Fibroblast of lung (primary cell): Measurements from ENCODE around the gene FHIT. TPM values are rescaled to one million over a fixed set of nuclear protein-coding genes. Genes with fewer than 3 reads are reported as not detected.

Source experiments
- DNase-seq, 2 donors: peaks; one replicate each; pipeline versions ENCODE4 v3.0.0 to v3.0.0-alpha.2; 2010; ENCODE audit warnings: low read depth in 2 of 2
- H2AFZ ChIP-seq: 2 replicates; pipeline ENCODE4 v1.5.1; 2012; ENCODE audit warnings: low read length, control low read depth, inconsistent platforms
- H3K27ac ChIP-seq: 2 replicates; pipeline ENCODE4 v1.5.1; 2011; ENCODE audit warnings: low read length, control low read depth; ENCODE audit not compliant: insufficient read depth
- H3K27me3 ChIP-seq: 2 replicates; pipeline ENCODE4 v1.5.1; 2011; ENCODE audit warnings: mild to moderate bottlenecking, low read length; ENCODE audit not compliant: control insufficient read depth, insufficient read depth
- H3K36me3 ChIP-seq: 2 replicates; pipeline ENCODE4 v1.5.1; 2011; ENCODE audit warnings: low read length; ENCODE audit not compliant: control insufficient read depth, insufficient read depth
- H3K4me1 ChIP-seq: 2 replicates; pipeline ENCODE4 v1.5.1; 2011; ENCODE audit warnings: low read length; ENCODE audit not compliant: control insufficient read depth, insufficient read depth; ENCODE audit errors: extremely low read depth
- H3K4me2 ChIP-seq: 2 replicates; pipeline ENCODE4 v1.5.1; 2011; ENCODE audit warnings: low read length, control low read depth; ENCODE audit not compliant: insufficient read depth; ENCODE audit errors: extremely low read depth
- H3K4me3 ChIP-seq, 4 experiments: fragments of 200-600 bp in 1 of 4; sonication (generic) in 1 of 4; replicated peaks in 1 of 4; 2 replicates each; pipeline ENCODE4 v1.5.1; 2011 to 2016; ENCODE audit warnings: low read length in 4 of 4, low read depth in 3 of 4, mild to moderate bottlenecking in 3 of 4, control low read depth in 2 of 4, inconsistent platforms in 1 of 4, mixed read lengths in 1 of 4; ENCODE audit not compliant: insufficient read depth in 1 of 4; ENCODE audit errors: control extremely low read depth in 1 of 4
- H3K79me2 ChIP-seq: 2 replicates; pipeline ENCODE4 v1.5.1; 2012; ENCODE audit warnings: mild to moderate bottlenecking, low read length, inconsistent platforms; ENCODE audit not compliant: control insufficient read depth, insufficient read depth
- H3K9ac ChIP-seq: 2 replicates; pipeline ENCODE4 v1.5.1; 2011; ENCODE audit warnings: mild to moderate bottlenecking, low read length, control low read depth; ENCODE audit not compliant: insufficient read depth
- H3K9me3 ChIP-seq: 2 replicates; pipeline ENCODE4 v1.5.1; 2012; ENCODE audit warnings: low read depth, low read length; ENCODE audit not compliant: control insufficient read depth, insufficient read depth
- H4K20me1 ChIP-seq: 2 replicates; pipeline ENCODE4 v1.5.1; 2011; ENCODE audit warnings: low read length; ENCODE audit not compliant: control insufficient read depth, insufficient read depth; ENCODE audit errors: extremely low read depth
- CTCF ChIP-seq, 2 donors: IDR thresholded peaks in 1 of 2; conservative IDR thresholded peaks in 1 of 2; 1 replicate in 1 of 2; 2 replicates in 1 of 2; pipeline ENCODE4 v1.5.1; 2011 to 2012; ENCODE audit warnings: low read length in 2 of 2, control low read depth in 1 of 2, inconsistent platforms in 1 of 2, low read depth in 1 of 2, mild to moderate bottlenecking in 1 of 2
- EZH2 ChIP-seq: IDR thresholded peaks from 2 replicates; pipeline ENCODE4 v1.5.1; 2012; ENCODE audit warnings: low read length, control low read depth, mild to moderate bottlenecking; ENCODE audit errors: missing control alignments
- polyA plus RNA-seq, 2 donors: library from polyadenylated mRNA; depleted of rRNA in 1 of 2; stranded (reverse) in 1 of 2; unstranded in 1 of 2; fragments of >200 nt; gene quantifications; 2 replicates each; pipeline ENCODE4 v1.2.1, GENCODE V29; 2011 to 2012; ENCODE audit warnings: missing spikeins in 1 of 2
- total RNA-seq: library from RNA; depleted of rRNA; stranded (reverse); fragments of >200 nt; gene quantifications from 2 replicates; pipeline ENCODE4 v1.2.1, GENCODE V29; 2014

FHIT gene
- total and polyA plus RNA-seq, 2 donors (not counting 1 experiment from before 2014, with no cell fraction given) = 0.79 to 2.1 TPM

- H4K20me1 ChIP-seq = no peaks in the 10 kb centered on the region
- no peak overlapping the region for H3K9ac ChIP-seq
- H3K4me2 ChIP-seq = no peak overlapping the region
- H3K27ac ChIP-seq = no peak overlapping the region
- no peak overlapping the region for H2AFZ ChIP-seq
- no peaks in the 10 kb centered on the region for H3K9me3 ChIP-seq
- H3K27me3 ChIP-seq = no peaks in the 10 kb centered on the region
- no peaks in the 10 kb centered on the region for H3K36me3 ChIP-seq
- H3K79me2 ChIP-seq = no peaks in the 10 kb centered on the region
- no peaks in the 10 kb centered on the region for H3K4me1 ChIP-seq
- H3K4me3 ChIP-seq = no peak overlapping the region
- DNase-seq = no peak
- TF ChIP-seq EZH2 = no peak
- no peak for TF ChIP-seq CTCF (conservative IDR thresholded peaks at IDR 0.05 in 1 of 2, IDR thresholded peaks at IDR 0.05 in 1 of 2; ENCODE audit: low read depth in 1 of 2, low read length in 2 of 2)
These were observed 1101.8 kb downstream of the FHIT start for GRCh38 chr3:60149501-60149900.

- Histone ChIP-seq H3K79me2 (no peaks in the 10 kb centered on the region), H4K20me1 (no peaks in the 10 kb centered on the region), H3K4me2 (no peak overlapping the region), H3K9me3 (no peaks in the 10 kb centered on the region), H2AFZ (no peak overlapping the region), H3K27me3 (no peaks in the 10 kb centered on the region), H3K36me3 (no peaks in the 10 kb centered on the region), H3K27ac (no peak overlapping the region), H3K4me3 (no peak overlapping the region), H3K9ac (no peak overlapping the region), H3K4me1 (no peaks in the 10 kb centered on the region)
- DNase-seq = no peak
- TF ChIP-seq CTCF (conservative IDR thresholded peaks at IDR 0.05 in 1 of 2, IDR thresholded peaks at IDR 0.05 in 1 of 2; ENCODE audit: low read depth in 1 of 2, low read length in 2 of 2) = no peak
- no peak for TF ChIP-seq EZH2
These were observed 1103.9 kb downstream of the FHIT start for GRCh38 chr3:60147249-60147950.

DNA sequence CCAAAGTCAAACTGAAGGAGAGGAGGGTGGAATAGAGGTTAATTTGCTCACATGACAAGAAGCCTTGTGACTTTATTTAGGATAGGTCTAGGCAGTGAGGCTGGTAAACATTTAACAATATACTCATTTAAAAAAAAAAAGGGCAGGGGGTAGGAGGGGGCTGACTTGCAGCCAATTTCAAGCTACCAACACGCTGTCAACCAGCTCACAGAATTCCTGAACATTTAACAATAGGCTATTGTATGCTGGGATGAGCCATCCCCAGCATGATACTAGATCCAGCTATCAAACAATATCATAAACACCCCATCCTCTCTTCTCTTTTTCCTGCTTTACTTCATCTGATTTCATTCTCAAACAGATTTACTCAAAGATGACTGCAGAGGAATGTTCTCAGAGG, 1105.1 kb downstream of the FHIT start:
- TF ChIP-seq CTCF (conservative IDR thresholded peaks at IDR 0.05 in 1 of 2, IDR thresholded peaks at IDR 0.05 in 1 of 2; ENCODE audit: low read depth in 1 of 2, low read length in 2 of 2) = no peak
- TF ChIP-seq EZH2 = no peak
- no peak overlapping the region for H3K27ac ChIP-seq
- no peak overlapping the region for H3K4me2 ChIP-seq
- H3K4me1 ChIP-seq = no peaks in the 10 kb centered on the region
- H3K9ac ChIP-seq = no peak overlapping the region
- H3K9me3 ChIP-seq = no peaks in the 10 kb centered on the region
- H3K36me3 ChIP-seq = no peaks in the 10 kb centered on the region
- H4K20me1 ChIP-seq = no peaks in the 10 kb centered on the region
- no peak overlapping the region for H2AFZ ChIP-seq
- no peak overlapping the region for H3K4me3 ChIP-seq
- no peaks in the 10 kb centered on the region for H3K79me2 ChIP-seq
- no peaks in the 10 kb centered on the region for H3K27me3 ChIP-seq
- DNase-seq = no peak
